Endothelial cell (in vitro differentiated cells): ENCODE data around the gene EPOP. TPM values are rescaled to one million over a fixed set of nuclear protein-coding genes. Genes with fewer than 3 reads are reported as not detected.

Experiments
- DNase-seq: peaks from one replicate; pipeline ENCODE4 v3.0.0; 2021; ENCODE audit warnings: low spot score
- H3K27ac Mint-ChIP-seq: one replicate; pipeline ENCODE4 v1.8.0; 2021; ENCODE audit warnings: mixed read lengths, inconsistent platforms; ENCODE audit not compliant: unreplicated experiment
- H3K27me3 Mint-ChIP-seq: one replicate; pipeline ENCODE4 v1.8.0; 2021; ENCODE audit warnings: mild to moderate bottlenecking, moderate library complexity, mixed read lengths, inconsistent platforms; ENCODE audit not compliant: unreplicated experiment
- H3K36me3 Mint-ChIP-seq: one replicate; pipeline ENCODE4 v1.8.0; 2021; ENCODE audit warnings: mild to moderate bottlenecking, low read depth, mixed read lengths, inconsistent platforms; ENCODE audit not compliant: unreplicated experiment
- H3K4me1 Mint-ChIP-seq: one replicate; pipeline ENCODE4 v1.8.0; 2021; ENCODE audit warnings: mild to moderate bottlenecking, mixed read lengths, inconsistent platforms; ENCODE audit not compliant: unreplicated experiment
- H3K4me3 Mint-ChIP-seq: one replicate; pipeline ENCODE4 v1.8.0; 2021; ENCODE audit warnings: mild to moderate bottlenecking, mixed read lengths, inconsistent platforms; ENCODE audit not compliant: unreplicated experiment
- H3K9me3 Mint-ChIP-seq: one replicate; pipeline ENCODE4 v1.8.0; 2021; ENCODE audit warnings: mixed read lengths, inconsistent platforms; ENCODE audit not compliant: unreplicated experiment
- total RNA-seq: library from RNA; stranded (reverse); fragmentation: NEBNext Ultra II Directional; extraction: Animal tissue kit (Norgen Biotek cat#: 25700); gene quantifications from one replicate; pipeline ENCODE4 v1.2.1, GENCODE V29; 2021; ENCODE audit not compliant: unreplicated experiment
- TF ChIP-seq, protein P1 (sequence below): fragments of 200-600 bp; sonication (generic); IDR thresholded peaks from one replicate; pipeline ENCODE4 v1.5.0; 2021; ENCODE audit warnings: antibody characterized with exemption; ENCODE audit not compliant: unreplicated experiment

Gene EPOP
- total RNA-seq, 1 donor from 2014 or later = 1.3 TPM

DNA sequence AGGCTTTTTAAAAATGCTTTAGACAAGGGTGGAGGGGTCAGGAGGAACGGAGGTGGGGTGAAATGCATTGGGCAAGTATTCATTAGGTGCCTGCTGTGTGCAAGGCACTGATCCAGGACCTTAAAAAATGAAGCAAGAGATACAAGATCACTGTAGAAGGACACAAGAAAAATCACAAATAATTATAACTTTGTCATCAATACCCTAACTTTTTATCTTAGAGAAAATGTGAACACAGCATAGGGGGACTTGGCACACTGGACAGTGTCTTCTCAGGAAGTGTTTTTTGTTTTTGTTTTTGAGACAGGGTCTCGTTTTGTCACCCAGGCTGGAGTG is 7.0 kb downstream of the EPOP start:
- H3K4me1 Mint-ChIP-seq = peaks cover 10% of the 10 kb centered on the region
- H3K36me3 Mint-ChIP-seq = no peaks in the 10 kb centered on the region
- no peak overlapping the region for H3K4me3 Mint-ChIP-seq
- DNase-seq = no peak
- TF ChIP-seq, protein P1, sequence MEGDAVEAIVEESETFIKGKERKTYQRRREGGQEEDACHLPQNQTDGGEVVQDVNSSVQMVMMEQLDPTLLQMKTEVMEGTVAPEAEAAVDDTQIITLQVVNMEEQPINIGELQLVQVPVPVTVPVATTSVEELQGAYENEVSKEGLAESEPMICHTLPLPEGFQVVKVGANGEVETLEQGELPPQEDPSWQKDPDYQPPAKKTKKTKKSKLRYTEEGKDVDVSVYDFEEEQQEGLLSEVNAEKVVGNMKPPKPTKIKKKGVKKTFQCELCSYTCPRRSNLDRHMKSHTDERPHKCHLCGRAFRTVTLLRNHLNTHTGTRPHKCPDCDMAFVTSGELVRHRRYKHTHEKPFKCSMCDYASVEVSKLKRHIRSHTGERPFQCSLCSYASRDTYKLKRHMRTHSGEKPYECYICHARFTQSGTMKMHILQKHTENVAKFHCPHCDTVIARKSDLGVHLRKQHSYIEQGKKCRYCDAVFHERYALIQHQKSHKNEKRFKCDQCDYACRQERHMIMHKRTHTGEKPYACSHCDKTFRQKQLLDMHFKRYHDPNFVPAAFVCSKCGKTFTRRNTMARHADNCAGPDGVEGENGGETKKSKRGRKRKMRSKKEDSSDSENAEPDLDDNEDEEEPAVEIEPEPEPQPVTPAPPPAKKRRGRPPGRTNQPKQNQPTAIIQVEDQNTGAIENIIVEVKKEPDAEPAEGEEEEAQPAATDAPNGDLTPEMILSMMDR = peak; percentile 45
- H3K27me3 Mint-ChIP-seq = peaks cover 39% of the 10 kb centered on the region
- no peak overlapping the region for H3K27ac Mint-ChIP-seq
- no peaks in the 10 kb centered on the region for H3K9me3 Mint-ChIP-seq

DNA sequence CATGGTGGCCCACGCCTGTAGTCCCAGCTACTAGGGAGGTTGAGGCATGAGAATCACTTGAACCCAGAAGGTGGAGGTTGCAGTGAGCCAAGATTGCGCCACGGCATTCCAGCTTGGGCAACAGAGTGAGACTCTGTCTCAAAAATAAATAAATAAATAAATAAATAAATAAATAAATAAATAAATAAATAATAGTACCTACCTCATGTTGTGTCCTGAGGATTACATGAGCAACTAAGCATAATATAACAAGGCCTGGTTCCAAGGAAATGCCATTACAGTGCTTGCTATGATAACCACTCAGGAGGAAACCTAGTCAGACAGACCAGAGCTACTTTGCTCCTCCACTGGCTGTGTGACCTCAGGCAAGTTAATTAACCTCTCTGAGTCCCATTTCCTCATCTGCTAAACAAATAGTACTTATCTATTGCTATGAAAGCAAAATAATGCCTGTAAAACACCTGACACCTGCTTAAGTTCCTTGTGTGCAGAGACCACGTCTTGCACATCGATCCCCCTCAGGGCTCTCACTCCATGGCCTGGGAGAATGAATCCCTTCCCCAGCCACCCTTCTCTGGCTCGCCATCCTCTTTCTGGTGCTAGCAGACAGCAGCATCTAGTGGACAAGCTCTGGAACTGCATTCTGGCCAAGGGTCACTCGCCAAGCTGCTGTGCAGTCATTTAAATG is 7.5 kb downstream of the EPOP start:
- Mint-ChIP-seq H3K27me3 (peaks cover 41% of the 10 kb centered on the region), H3K27ac (no peak overlapping the region)

GRCh38 chr17:38663964-38664644 is 10.7 kb downstream of the EPOP start:
- Mint-ChIP-seq H3K9me3 (no peaks in the 10 kb centered on the region), H3K4me3 (no peak overlapping the region), H3K27ac (no peak overlapping the region), H3K4me1 (no peaks in the 10 kb centered on the region), H3K36me3 (no peaks in the 10 kb centered on the region), H3K27me3 (peaks cover 33% of the 10 kb centered on the region)
- no peak for DNase-seq
- TF ChIP-seq, protein P1 = no peak

More for the DNA sequence above, 7.5 kb downstream of the EPOP start:
- peaks cover 7% of the 10 kb centered on the region for H3K4me1 Mint-ChIP-seq
- TF ChIP-seq, protein P1 = peak; percentile 96
- H3K4me3 Mint-ChIP-seq = no peak overlapping the region
- peak; percentile 74 for DNase-seq
- no peaks in the 10 kb centered on the region for H3K36me3 Mint-ChIP-seq
- no peaks in the 10 kb centered on the region for H3K9me3 Mint-ChIP-seq

DNA sequence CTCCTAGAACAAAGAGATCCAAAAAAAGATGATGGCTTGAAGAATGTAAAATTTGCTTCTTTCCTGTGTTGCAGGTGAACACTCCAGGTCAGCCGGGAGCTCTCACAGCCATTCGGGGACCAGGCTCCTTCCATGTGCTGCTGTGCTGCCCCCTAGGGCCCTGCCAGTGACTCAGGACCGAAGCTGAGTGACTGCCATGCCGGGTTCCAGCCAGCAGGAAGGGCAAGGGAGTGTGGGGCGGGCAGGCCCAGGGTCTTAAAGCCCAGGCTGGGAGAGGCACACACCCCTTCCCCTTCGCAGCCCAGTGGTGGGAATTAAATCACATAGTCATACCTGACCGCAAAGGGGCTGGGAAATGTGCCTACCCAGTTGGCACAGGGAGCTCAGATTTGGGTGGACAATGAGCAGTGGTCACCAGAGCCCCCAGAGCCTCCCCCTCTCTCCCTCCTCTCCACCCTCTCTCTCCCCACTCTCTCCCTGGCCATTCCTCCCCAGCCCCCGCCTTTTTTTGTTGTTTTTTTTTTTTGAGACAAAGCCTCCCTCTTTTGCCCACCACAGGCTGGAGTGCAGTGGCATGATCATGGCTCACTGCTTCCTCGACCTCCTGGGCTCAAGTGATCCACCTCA is 11.5 kb downstream of the EPOP start:
- peaks cover 29% of the 10 kb centered on the region for H3K27me3 Mint-ChIP-seq
- peak; percentile 85 for DNase-seq
- no peaks in the 10 kb centered on the region for H3K4me1 Mint-ChIP-seq
- H3K36me3 Mint-ChIP-seq = no peaks in the 10 kb centered on the region
- no peak overlapping the region for H3K4me3 Mint-ChIP-seq
- no peak overlapping the region for H3K27ac Mint-ChIP-seq
- no peaks in the 10 kb centered on the region for H3K9me3 Mint-ChIP-seq
- TF ChIP-seq, protein P1 = peak; percentile 49
